H9 (cell line): ENCODE measurements around the gene TOP1. TPM values are rescaled to one million over a fixed set of nuclear protein-coding genes. Genes with fewer than 3 reads are reported as not detected.

Experiments used
- DNase-seq: peaks from one replicate; pipeline ENCODE4 v3.0.0-alpha.2; 2017
- H2AFZ ChIP-seq: one replicate; pipeline ENCODE4 v1.6.1; 2013; ENCODE audit warnings: mild to moderate bottlenecking, low read length, control low read depth, moderate library complexity
- H2AK5ac ChIP-seq: 2 replicates; pipeline ENCODE4 v1.6.1; 2013; ENCODE audit warnings: low read length, control low read depth, mixed read lengths; ENCODE audit not compliant: insufficient read length
- H2BK120ac ChIP-seq: one replicate; pipeline ENCODE4 v1.6.1; 2013; ENCODE audit warnings: low read depth, mild to moderate bottlenecking, low read length, control low read depth, inconsistent platforms; ENCODE audit not compliant: poor library complexity, severe bottlenecking
- H2BK12ac ChIP-seq: 2 replicates; pipeline ENCODE4 v1.6.1; 2013; ENCODE audit warnings: low read length, control low read depth, mixed read lengths, low read depth; ENCODE audit not compliant: insufficient read length
- H2BK15ac ChIP-seq: 2 replicates; pipeline ENCODE4 v1.6.1; 2013; ENCODE audit warnings: low read depth, low read length, control low read depth
- H2BK20ac ChIP-seq: one replicate; pipeline ENCODE4 v1.6.1; 2013; ENCODE audit warnings: low read depth, mild to moderate bottlenecking, low read length, control low read depth, inconsistent platforms; ENCODE audit not compliant: poor library complexity, severe bottlenecking
- H2BK5ac ChIP-seq: 2 replicates; pipeline ENCODE4 v1.6.1; 2013; ENCODE audit warnings: low read length, control low read depth, mixed read lengths; ENCODE audit not compliant: insufficient read length
- H3K14ac ChIP-seq: 2 replicates; pipeline ENCODE4 v1.6.1; 2013; ENCODE audit warnings: low read length, control low read depth; ENCODE audit not compliant: insufficient read depth
- H3K18ac ChIP-seq: 2 replicates; pipeline ENCODE4 v1.6.1; 2013; ENCODE audit warnings: low read depth, mild to moderate bottlenecking, mixed read lengths, low read length, control low read depth; ENCODE audit not compliant: insufficient read length
- H3K23ac ChIP-seq: 2 replicates; pipeline ENCODE4 v1.6.1; 2013; ENCODE audit warnings: low read length, control low read depth, mixed read lengths, low read depth; ENCODE audit not compliant: insufficient read length
- H3K23me2 ChIP-seq: 2 replicates; pipeline ENCODE4 v1.6.1; 2013; ENCODE audit warnings: low read depth, mild to moderate bottlenecking, mixed read lengths, low read length, control low read depth; ENCODE audit not compliant: insufficient read length, poor library complexity, severe bottlenecking
- H3K27ac ChIP-seq: 2 replicates; pipeline ENCODE4 v1.5.1; 2013; ENCODE audit warnings: low read length, control low read depth, mixed read lengths, low read depth; ENCODE audit not compliant: insufficient read length
- H3K27me3 ChIP-seq: 2 replicates; pipeline ENCODE4 v1.6.1; 2013; ENCODE audit warnings: low read length, control low read depth, inconsistent platforms; ENCODE audit not compliant: insufficient read depth
- H3K4ac ChIP-seq: 2 replicates; pipeline ENCODE4 v1.6.1; 2013; ENCODE audit warnings: low read depth, mild to moderate bottlenecking, control low read depth, inconsistent platforms, low read length, moderate library complexity
- H3K4me1 ChIP-seq: 2 replicates; pipeline ENCODE4 v1.6.1; 2013; ENCODE audit warnings: low read length, control low read depth, inconsistent platforms; ENCODE audit not compliant: insufficient read depth
- H3K4me2 ChIP-seq: 2 replicates; pipeline ENCODE4 v1.6.1; 2013; ENCODE audit warnings: low read length, control low read depth, mixed read lengths; ENCODE audit not compliant: insufficient read length, insufficient read depth
- H3K56ac ChIP-seq: 2 replicates; pipeline ENCODE4 v1.6.1; 2013; ENCODE audit warnings: low read depth, mild to moderate bottlenecking, mixed read lengths, low read length, control low read depth; ENCODE audit not compliant: insufficient read length
- H3K79me1 ChIP-seq: 2 replicates; pipeline ENCODE4 v1.6.1; 2013; ENCODE audit warnings: low read depth, mild to moderate bottlenecking, moderate library complexity, low read length, control low read depth, inconsistent platforms; ENCODE audit not compliant: insufficient read depth, poor library complexity, severe bottlenecking
- H3K79me2 ChIP-seq: 2 replicates; pipeline ENCODE4 v1.6.1; 2013; ENCODE audit warnings: low read length, control low read depth, inconsistent platforms; ENCODE audit not compliant: insufficient read depth
- H3K9ac ChIP-seq: 2 replicates; pipeline ENCODE4 v1.6.1; 2013; ENCODE audit warnings: low read length, control low read depth, mixed read lengths; ENCODE audit not compliant: insufficient read length; ENCODE audit errors: extremely low read depth
- H3K9me3 ChIP-seq: one replicate; pipeline ENCODE4 v1.6.1; 2013; ENCODE audit warnings: low read depth, low read length, inconsistent platforms; ENCODE audit not compliant: control insufficient read depth
- H3T11ph ChIP-seq: one replicate; pipeline ENCODE4 v1.6.1; 2013; ENCODE audit warnings: mild to moderate bottlenecking, low read length, control low read depth, inconsistent platforms
- H4K20me1 ChIP-seq: one replicate; pipeline ENCODE4 v1.6.1; 2013; ENCODE audit not compliant: control insufficient read depth, insufficient read length, insufficient read depth
- H4K5ac ChIP-seq: 2 replicates; pipeline ENCODE4 v1.6.1; 2013; ENCODE audit warnings: low read depth, mild to moderate bottlenecking, mixed read lengths, low read length, control low read depth; ENCODE audit not compliant: insufficient read length
- H4K8ac ChIP-seq: replicated peaks from 2 replicates; pipeline ENCODE4 v1.6.1; 2013; ENCODE audit warnings: low read length, control low read depth, mixed read lengths, low read depth; ENCODE audit not compliant: insufficient read length
- H4K91ac ChIP-seq: 2 replicates; pipeline ENCODE4 v1.6.1; 2013; ENCODE audit warnings: low read depth, mild to moderate bottlenecking, moderate library complexity, mixed read lengths, low read length, control low read depth; ENCODE audit not compliant: insufficient read length
- H3K27ac Mint-ChIP-seq, 3 experiments: 2 replicates in 2 of 3; 3 replicates in 1 of 3; pipeline ENCODE4 v1.8.0; 2020 to 2021; ENCODE audit warnings: mixed read lengths in 3 of 3, mild to moderate bottlenecking in 1 of 3, moderate library complexity in 1 of 3
- H3K27me3 Mint-ChIP-seq: 2 replicates; pipeline ENCODE4 v1.8.0; 2021; ENCODE audit warnings: low read depth, mild to moderate bottlenecking, moderate library complexity, mixed read lengths
- H3K36me3 Mint-ChIP-seq, 3 experiments: 2 replicates in 2 of 3; 3 replicates in 1 of 3; pipeline ENCODE4 v1.8.0; 2020 to 2021; ENCODE audit warnings: low read depth in 3 of 3, mixed read lengths in 3 of 3; ENCODE audit not compliant: insufficient read depth in 1 of 3
- H3K4me1 Mint-ChIP-seq, 2 experiments: 2 replicates each; pipeline ENCODE4 v1.8.0; 2020; ENCODE audit warnings: mixed read lengths in 2 of 2
- H3K4me3 Mint-ChIP-seq, 2 experiments: 2 replicates in 1 of 2; 3 replicates in 1 of 2; pipeline ENCODE4 v1.8.0; 2020 to 2021; ENCODE audit warnings: mild to moderate bottlenecking in 2 of 2, mixed read lengths in 2 of 2, moderate library complexity in 1 of 2
- H3K9me3 Mint-ChIP-seq, 2 experiments: 2 replicates in 1 of 2; 3 replicates in 1 of 2; pipeline ENCODE4 v1.8.0; 2020; ENCODE audit warnings: mild to moderate bottlenecking in 2 of 2, mixed read lengths in 2 of 2, moderate library complexity in 1 of 2
- CTCF ChIP-seq: fragments of 200-600 bp; sonication (generic); conservative IDR thresholded peaks from 3 replicates; pipeline ENCODE4 v1.8.0; 2021; ENCODE audit warnings: antibody characterized with exemption, mild to moderate bottlenecking
- WGBS: extraction: QIAGEN DNeasy Blood & Tissue Kit; methylation state at CpG from one replicate; pipeline ENCODE4 v1.1.7; 2013; ENCODE audit warnings: missing lambda C conversion rate, low lambda C conversion rate, mixed read lengths; ENCODE audit not compliant: insufficient read length; ENCODE audit errors: extremely low coverage; 5-methylcytosine and 5-hydroxymethylcytosine counted together
- total RNA-seq: library from RNA; stranded (reverse); gene quantifications from 2 replicates; pipeline ENCODE4 v1.2.1, GENCODE V29; 2021

TOP1 gene
- total RNA-seq, 1 experiment from 2014 or later = 96.4 TPM

- Histone ChIP-seq H3K79me2 (no peaks in the 10 kb centered on the region), H4K91ac (no peak overlapping the region), H3K18ac (no peak overlapping the region), H3K79me1 (no peaks in the 10 kb centered on the region), H3K56ac (no peak overlapping the region), H3K23ac (no peak overlapping the region), H3K14ac (no peak overlapping the region), H3K27me3 (no peaks in the 10 kb centered on the region), H3K4ac (no peak overlapping the region), H2AFZ (no peak overlapping the region), H2BK20ac (no peak overlapping the region), H2AK5ac (no peak overlapping the region), H3K23me2 (no peaks in the 10 kb centered on the region), H3K27ac (no peak overlapping the region), H2BK12ac (no peak overlapping the region), H3K4me2 (no peak overlapping the region), H4K8ac (no peak overlapping the region), H2BK120ac (no peak overlapping the region), H2BK5ac (no peak overlapping the region), H3K9ac (no peak overlapping the region), H4K5ac (no peak overlapping the region), H3K9me3 (no peaks in the 10 kb centered on the region), H2BK15ac (no peak overlapping the region), H3K4me1 (no peaks in the 10 kb centered on the region), H4K20me1 (no peaks in the 10 kb centered on the region), H3T11ph (no peak overlapping the region)
- Mint-ChIP-seq H3K4me1 (peaks cover 15 to 27% of the 10 kb centered on the region in 2 experiments), H3K27ac (peak overlapping the region; percentile 7 to 75 (median 72); a peak in 3 of 7 replicates), H3K36me3 (peaks cover 51 to 95% (median 76%) of the 10 kb centered on the region in 3 experiments; a peak in 6 of 7 replicates), H3K4me3 (no peak overlapping the region), H3K27me3 (no peaks in the 10 kb centered on the region), H3K9me3 (no peaks in the 10 kb centered on the region)
- peak; percentile 97 for TF ChIP-seq CTCF
- WGBS = no CpG with 5 or more reads among the region's 9 CpGs
- peak; percentile 82 for DNase-seq
These were observed 144.6 kb downstream of the TOP1 start for GRCh38 chr20:41173161-41173721.
